Stimulated activated CD8-positive, alpha-beta memory T cell treated with anti-CD3 and anti-CD28 coated beads, Interleukin-12 subunit alpha, Interleukin-12 subunit beta, amount 100 ng/mL, for 24 hours (primary cell): ENCODE results near the gene INTS1.

Experiments
- DNase-seq: peaks from one replicate; pipeline ENCODE4 v3.0.0-alpha.2; 2020; ENCODE audit errors: extremely low read depth

Gene INTS1

DNA sequence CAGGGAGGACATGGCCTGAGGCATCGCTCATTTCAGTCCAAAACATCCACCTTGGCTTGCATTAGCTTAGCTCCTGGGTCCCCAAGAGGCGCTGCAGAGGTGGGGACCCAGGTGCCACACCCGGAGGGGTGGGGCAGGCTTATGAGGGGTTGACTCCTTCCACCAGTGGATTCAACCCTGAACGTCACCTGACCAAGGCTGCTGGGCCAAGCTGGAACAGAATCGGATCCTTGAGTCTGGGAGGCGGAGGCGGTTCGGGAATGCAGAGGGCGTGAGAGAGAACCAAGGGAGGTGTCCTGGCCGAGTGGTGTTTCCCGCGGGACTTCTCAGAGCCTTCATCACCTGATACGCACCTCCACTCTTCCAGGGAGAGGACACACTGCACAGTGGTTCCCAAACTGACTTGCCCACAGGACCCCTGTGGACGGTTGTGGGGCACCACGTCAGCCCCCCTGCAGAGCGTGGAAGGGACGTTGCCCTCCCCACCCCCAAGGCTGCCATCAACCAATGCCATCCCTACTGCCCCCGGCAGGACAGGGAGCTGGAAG lies 40.4 kb downstream of the INTS1 start:
- DNase-seq, result no peak

DNA sequence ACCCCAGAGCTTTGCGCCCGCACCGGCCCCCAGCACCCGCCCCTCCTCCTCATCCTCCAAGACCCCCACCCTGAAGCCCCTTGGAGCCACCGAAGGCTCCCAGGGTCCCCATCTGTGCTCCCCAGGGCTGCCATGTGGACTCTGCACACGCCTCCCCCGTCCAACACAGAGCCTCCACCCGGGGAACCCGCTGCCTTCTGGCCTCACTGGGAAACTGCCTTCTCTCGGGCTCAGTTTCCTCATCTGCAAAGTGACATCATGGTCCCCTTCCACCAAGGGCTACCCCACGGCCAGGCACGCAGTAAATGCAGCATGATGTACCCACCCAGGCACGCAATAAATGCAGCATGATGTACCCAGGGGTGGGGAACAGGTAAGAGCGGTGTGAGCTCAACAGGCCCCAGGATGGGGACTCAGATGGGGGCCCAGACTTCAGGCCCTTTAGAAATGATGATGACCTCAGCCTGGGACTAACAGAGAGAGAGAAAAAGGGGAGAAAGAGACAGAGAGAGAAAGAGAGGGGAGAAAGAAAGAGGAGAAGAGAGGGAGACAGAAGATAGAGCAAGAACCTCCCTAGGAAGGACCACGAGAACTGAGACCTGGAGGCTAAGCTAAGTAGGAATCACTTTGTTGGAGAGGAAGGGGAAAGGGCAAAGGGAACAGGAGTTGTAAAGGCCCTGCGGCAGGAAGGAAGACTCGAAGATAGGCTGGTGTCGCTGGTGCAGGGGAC lies 42.4 kb downstream of the INTS1 start:
- no peak for DNase-seq

GRCh38 chr7:1460821-1461645 lies 43.2 kb downstream of the INTS1 start:
- DNase-seq, result no peak

DNA sequence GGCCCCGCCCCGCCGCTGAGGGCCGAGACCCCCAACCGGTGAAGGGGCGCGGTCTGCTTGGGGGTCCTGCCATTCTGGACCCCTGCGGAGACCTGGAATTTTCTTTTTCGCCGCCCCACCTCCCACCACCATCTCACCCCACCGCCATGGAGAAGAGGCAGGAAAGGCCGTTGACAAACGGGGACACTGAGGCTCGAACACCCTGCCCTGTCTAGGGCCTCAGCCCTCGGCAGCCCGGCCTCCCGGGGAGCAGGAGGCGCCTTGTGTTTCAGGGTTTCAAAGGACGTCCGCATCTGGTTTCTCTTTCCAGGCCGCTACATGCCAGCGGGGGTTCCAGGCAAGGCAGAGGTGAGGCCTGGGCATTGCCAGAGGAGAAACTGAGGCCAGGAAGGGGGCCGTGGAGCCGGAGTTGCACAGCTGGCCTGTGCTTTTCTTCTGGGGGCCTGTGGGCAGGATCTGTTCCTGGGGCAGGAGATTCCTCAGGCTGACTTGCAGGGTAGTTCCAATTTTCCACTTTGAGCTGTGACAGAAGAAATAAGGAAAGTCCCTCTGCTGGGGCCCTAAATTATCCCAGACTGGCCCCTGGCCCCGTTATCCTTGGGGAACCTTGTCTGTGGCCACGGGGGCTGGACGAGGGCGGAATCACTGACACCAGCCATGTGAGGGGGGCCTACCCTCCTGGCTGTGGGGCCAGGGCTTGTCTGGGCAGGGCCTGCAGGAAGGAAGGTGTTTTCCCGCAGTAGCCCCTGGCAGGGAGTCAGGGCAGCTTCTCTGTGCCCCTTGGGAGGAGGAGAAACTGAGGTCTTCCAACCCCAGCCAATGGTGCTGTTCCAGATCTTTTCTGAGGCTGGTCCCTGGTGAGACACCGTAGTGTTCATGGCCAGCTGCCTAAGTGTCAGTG lies 44.0 kb downstream of the INTS1 start:
- no peak for DNase-seq

GRCh38 chr7:1459512-1459892 lies 44.7 kb downstream of the INTS1 start:
- DNase-seq, result peak; percentile 95

DNA sequence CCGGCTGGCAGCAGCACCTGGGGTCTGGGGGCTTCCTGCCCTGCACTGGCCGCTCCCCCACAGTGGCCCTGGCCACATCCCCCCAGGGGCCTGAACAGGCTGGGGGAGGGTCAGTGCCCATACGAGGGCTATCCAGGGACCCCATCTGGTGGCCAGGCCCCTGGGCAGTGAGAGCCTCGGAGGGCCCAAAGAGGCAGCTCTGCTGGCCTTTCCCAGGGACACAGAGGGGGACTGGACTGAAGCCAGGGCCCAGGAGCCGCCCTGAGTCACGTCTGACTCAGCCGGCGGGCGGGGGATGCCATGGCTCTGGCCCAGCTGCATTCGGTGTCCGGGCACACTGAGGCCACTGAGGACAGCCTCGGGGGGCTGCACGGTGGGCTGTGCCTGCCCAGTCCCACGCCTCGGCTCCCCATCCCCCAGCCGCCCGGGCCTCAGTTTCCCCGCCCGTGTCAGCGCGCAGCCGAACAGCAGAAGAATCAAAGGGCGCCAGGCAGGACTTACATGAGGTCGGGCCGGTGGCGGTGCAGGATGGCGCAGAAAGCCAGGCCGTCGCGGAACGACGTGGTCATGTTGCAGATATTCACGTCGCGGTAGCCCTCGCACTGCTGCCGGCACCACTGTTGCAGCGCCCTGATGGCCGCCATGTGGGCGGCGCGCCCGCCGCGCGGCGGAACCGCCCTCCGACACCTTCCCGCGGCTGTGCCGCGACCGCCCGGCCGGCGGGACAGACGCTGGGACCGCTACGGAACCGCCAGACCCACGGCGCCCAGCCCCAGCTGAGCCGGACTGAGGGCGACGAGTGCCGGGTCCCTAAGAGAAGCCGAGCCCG lies 45.3 kb downstream of the INTS1 start, which contains the start of gene MICALL2:
TSS of gene MICALL2 (minus strand) at position 788 of the 829 bp plus-strand sequence. CDS start at position 644, 144 bp downstream.
- no peak for DNase-seq

- no peak for DNase-seq
Measured at GRCh38 chr7:1457949-1458682, 46.1 kb downstream of the INTS1 start.

- DNase-seq, result no peak
Measured at GRCh38 chr7:1457059-1457948, 46.9 kb downstream of the INTS1 start.

GRCh38 chr7:1455955-1456354 lies 48.2 kb downstream of the INTS1 start:
- DNase-seq, result no peak

GRCh38 chr7:1455241-1455939 lies 48.8 kb downstream of the INTS1 start:
- DNase-seq, result no peak

DNA sequence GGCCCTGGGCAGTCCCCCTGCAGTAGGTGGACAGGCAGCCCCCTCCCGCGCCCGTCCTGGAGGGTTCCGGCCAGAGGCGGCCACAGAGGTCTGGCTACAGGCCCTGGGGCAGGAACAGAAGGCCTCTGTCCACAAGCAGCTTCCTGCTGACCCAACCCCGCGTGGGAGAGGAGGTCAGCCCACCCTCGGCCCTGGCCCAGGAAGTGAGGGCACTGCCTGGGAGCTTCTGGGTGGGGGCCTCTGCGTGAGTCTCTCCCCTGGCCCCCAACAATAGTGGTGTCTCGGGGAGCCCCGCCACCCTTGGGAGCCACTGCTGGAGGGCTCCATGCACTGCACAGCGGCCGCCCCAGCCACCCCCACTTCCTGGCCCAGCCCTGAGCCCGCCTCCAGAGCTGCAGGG lies 49.6 kb downstream of the INTS1 start:
- DNase-seq, result no peak

DNA sequence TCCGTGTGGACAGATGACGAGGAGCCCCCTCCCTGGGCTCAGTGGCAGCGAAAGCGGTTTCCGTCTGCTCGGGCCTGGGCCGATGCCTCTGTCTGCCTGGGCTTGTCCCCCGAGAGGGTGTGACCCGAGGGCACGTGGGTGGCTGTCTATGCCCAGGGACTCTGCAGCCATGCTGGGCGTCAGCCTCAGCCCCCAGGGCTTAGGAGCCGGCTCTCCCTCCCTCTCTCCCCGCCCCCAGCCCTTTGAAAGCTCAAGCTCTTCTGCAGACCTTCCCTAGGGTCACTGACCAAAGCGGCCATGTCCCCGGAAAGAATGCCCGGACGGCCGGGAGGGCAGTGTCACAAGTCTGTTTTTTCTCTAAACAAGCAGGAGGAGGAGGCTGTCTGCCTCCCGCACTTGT lies 52.0 kb downstream of the INTS1 start:
- DNase-seq, result no peak

DNA sequence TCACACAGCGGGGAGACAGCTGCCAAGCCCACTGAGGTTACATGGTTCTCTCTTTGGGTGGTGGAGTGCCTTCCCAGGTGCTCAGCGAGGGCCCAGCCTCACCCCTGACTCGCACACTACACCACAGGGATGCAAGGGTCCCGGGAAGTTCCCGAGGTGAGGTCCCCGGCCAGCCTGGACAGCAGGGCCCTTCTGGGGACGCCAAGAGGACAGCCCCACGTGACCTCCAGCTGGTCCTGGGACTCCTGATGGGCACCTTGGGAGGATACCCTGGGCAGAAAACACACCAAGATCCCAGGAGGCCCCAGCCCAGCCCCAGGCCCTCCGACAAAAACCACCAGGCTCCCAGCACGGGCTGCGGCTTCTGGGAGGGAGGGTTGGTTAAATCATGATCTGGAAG lies 53.2 kb downstream of the INTS1 start:
- DNase-seq, result no peak

- no peak for DNase-seq
Measured at GRCh38 chr7:1450431-1450830, 53.8 kb downstream of the INTS1 start.

DNA sequence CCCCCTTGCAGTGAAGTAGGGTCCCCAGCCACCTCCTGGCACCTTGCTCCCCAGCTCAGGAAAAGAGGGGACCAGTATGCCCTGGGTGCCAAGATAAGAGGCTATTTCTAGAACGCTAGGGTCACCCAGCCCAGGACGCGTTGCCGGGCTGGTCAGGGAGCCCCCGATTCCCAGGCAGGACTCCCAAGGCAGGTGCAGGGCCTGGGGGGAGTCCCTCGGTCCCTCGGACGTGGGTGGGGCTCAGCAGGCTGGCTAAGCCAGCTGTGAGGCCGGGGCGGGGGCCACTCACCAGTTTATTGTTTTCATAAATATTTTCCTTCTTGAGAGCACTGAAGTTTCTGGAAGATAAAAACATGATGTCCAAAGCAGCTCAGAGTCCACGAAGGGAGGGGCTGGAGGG lies 54.2 kb downstream of the INTS1 start:
- no peak for DNase-seq

DNA sequence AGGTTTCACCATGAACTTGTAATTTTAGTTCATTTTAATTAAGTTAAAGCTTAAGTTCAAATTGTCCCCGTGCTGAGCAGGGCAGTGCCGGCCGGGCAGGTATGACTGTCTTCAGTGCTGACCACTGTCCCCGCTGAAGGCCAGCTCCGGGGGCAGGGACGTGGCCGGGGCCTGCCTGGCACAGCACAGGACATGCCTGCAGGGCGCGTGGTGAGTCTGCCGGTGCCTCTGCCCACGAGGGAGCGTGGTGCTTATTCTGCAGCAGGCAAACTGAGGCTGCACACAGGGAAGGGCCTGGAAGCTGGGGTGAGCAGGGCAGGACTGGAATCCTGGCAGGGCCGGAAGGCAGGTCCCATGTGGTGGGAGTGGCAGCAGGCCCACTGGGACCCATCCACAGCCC lies 54.7 kb downstream of the INTS1 start:
- no peak for DNase-seq

DNA sequence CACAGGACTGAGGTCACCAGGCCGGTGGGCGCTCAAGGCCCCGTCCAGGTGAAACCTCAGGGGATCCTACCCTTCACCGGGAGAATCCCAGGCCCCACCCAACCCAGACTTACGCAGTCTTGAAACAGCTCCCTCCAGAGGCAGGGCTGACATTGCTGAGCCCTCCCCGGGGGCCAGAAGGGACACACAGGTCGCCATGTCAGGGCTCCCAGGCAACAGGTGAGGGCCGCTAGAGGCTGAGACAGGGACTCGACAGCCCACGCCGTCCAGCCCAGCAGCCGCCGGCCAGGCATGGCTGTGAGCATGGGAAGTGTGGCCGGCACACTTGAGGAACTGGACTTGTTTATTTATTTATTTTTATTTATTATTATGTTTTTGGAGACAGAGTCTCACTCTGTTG lies 55.2 kb downstream of the INTS1 start:
- DNase-seq, result no peak

- no peak for DNase-seq
Measured at GRCh38 chr7:1447551-1448244, 56.5 kb downstream of the INTS1 start.
